Measurements from ENCODE around the gene RTN4R. TPM values are rescaled to one million over a fixed set of nuclear protein-coding genes. Genes with fewer than 3 reads are reported as not detected.

Gene RTN4R
- total RNA-seq, 1 experiment from 2014 or later: 19.0 TPM

DNA sequence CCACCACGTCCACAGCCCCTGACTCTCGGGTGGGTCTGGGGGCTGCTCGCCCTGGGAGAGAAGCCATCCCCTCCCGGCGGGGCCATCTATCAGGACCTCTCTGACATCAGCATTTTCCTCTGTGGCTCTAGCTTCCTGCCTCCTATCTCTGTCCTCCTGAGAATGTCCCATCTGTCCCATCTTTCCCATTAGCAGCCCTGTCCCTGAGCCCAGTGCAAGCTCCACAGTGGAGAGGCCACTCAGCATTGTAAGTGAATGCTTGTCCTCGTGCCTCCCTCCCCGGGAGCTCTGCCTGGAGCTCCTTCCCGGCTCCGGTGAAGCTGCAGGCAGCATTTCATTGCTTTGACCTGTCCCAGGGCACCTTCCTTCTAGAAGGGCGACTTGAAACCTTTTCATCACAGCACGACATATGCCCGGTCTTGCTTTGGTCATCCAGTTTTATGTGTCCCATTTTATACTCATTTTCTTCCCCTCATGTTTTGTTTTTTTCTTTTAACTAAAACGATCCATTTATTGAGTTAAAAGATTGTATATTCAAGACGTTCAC lies 49.7 kb downstream of the RTN4R start:
- POLR2A ChIA-PET: no interaction called here
- TF ChIP-seq RAD21 (IDR thresholded peaks at IDR 0.05; ENCODE audit: low read depth) (no peak), JUND (IDR thresholded peaks at IDR 0.05) (no peak)
- TF ChIP-seq, protein P1, sequence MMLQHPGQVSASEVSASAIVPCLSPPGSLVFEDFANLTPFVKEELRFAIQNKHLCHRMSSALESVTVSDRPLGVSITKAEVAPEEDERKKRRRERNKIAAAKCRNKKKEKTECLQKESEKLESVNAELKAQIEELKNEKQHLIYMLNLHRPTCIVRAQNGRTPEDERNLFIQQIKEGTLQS (IDR thresholded peaks at IDR 0.05): no peak
- intact Hi-C loops (cut with micrococcal nuclease): no loop called here
- H3K27me3 ChIP-seq (ENCODE audit: insufficient read depth, low read length): no peaks in the 10 kb centered on the region
- ATAC-seq: no peak
- CTCF ChIA-PET: no interaction called here
- H3K9ac ChIP-seq (ENCODE audit: low read length): no peak overlapping the region
- no peak for DNase-seq (ENCODE audit: low read depth, low spot score)
- no peaks in the 10 kb centered on the region for H3K4me1 ChIP-seq (ENCODE audit: control insufficient read depth in 1 of 2, insufficient read depth in 2 of 2, low read length in 2 of 2)
- RAD21 ChIA-PET (ENCODE audit: low non-redundant PET in 1 of 2, low total read pairs in 2 of 2, uncharacterized antibody in 2 of 2, unreplicated experiment in 2 of 2): no interaction called here
- peaks cover 0 to 5% of the 10 kb centered on the region in 2 experiments; a peak in 1 of 4 replicates for H3K9me3 ChIP-seq (ENCODE audit: control insufficient read depth in 1 of 2, insufficient read depth in 1 of 2, low read depth in 1 of 2, low read length in 2 of 2)
- H3K4me3 ChIP-seq (replicated peaks in 1 of 2; ENCODE audit: low read depth in 1 of 2, low read length in 2 of 2): no peak overlapping the region
- H3K36me3 ChIP-seq (ENCODE audit: control insufficient read depth in 1 of 2, insufficient read depth in 2 of 2, low read length in 2 of 2): no peaks in the 10 kb centered on the region
- H2AFZ ChIP-seq (ENCODE audit: low read depth, low read length, poor library complexity, severe bottlenecking): no peak overlapping the region
- no TSS peak for BruUV-seq (replicated peaks)
- H4K20me1 ChIP-seq (ENCODE audit: insufficient read depth): no peaks in the 10 kb centered on the region
- no peaks in the 10 kb centered on the region for H3K9me2 ChIP-seq (ENCODE audit: insufficient read depth)
- no peaks in the 10 kb centered on the region for H3K79me2 ChIP-seq (ENCODE audit: insufficient read depth, low read length)
- no peak overlapping the region for H3K4me2 ChIP-seq (ENCODE audit: low read length)
- no peak overlapping the region for H3K27ac ChIP-seq (ENCODE audit: low read depth, low read length)

DNA sequence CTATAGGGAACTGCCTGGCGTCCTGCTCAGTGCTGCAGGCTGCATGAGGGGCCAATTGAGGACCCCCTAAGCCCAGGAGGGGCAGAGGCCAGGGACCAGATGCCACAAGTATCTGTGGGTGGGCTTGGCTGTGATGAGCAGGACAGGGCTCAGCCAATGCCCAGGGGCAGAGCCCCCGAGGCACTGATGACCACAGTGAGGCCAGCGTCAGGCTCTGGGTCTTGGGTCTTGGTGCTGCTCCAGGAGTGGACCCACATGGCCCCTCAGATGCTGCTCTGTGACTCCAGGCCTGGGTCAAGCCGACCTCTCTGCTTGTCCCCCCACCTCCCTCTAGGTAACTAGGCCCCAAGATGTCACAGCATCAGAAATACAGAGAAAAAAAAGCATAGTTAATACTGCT lies 50.6 kb downstream of the RTN4R start:
- ChIA-PET CTCF (no interaction called here), RAD21 (ENCODE audit: low non-redundant PET in 1 of 2, low total read pairs in 2 of 2, uncharacterized antibody in 2 of 2, unreplicated experiment in 2 of 2) (no interaction called here), POLR2A (no interaction called here)
- no peaks in the 10 kb centered on the region for H3K27me3 ChIP-seq (ENCODE audit: insufficient read depth, low read length)
- BruUV-seq (replicated peaks): no TSS peak
- DNase-seq (ENCODE audit: low read depth, low spot score): no peak
- H3K9ac ChIP-seq (ENCODE audit: low read length): no peak overlapping the region
- H3K27ac ChIP-seq (ENCODE audit: low read depth, low read length): no peak overlapping the region
- no peaks in the 10 kb centered on the region for H3K79me2 ChIP-seq (ENCODE audit: insufficient read depth, low read length)
- H3K4me1 ChIP-seq (ENCODE audit: control insufficient read depth in 1 of 2, insufficient read depth in 2 of 2, low read length in 2 of 2): peaks cover 2 to 4% of the 10 kb centered on the region in 2 experiments; a peak in 3 of 4 replicates
- no peak overlapping the region for H3K4me2 ChIP-seq (ENCODE audit: low read length)
- no peak overlapping the region for H3K4me3 ChIP-seq (replicated peaks in 1 of 2; ENCODE audit: low read depth in 1 of 2, low read length in 2 of 2)
- ATAC-seq: no peak
- H3K9me3 ChIP-seq (ENCODE audit: control insufficient read depth in 1 of 2, insufficient read depth in 1 of 2, low read depth in 1 of 2, low read length in 2 of 2): peaks cover 0 to 5% of the 10 kb centered on the region in 2 experiments; a peak in 1 of 4 replicates
- no peaks in the 10 kb centered on the region for H3K36me3 ChIP-seq (ENCODE audit: control insufficient read depth in 1 of 2, insufficient read depth in 2 of 2, low read length in 2 of 2)
- H2AFZ ChIP-seq (ENCODE audit: low read depth, low read length, poor library complexity, severe bottlenecking): no peak overlapping the region
- no peaks in the 10 kb centered on the region for H3K9me2 ChIP-seq (ENCODE audit: insufficient read depth)
- intact Hi-C loops (cut with micrococcal nuclease): no loop called here
- H4K20me1 ChIP-seq (ENCODE audit: insufficient read depth): no peaks in the 10 kb centered on the region
- TF ChIP-seq CBX3 (IDR thresholded peaks at IDR 0.05; ENCODE audit: low read depth) (no peak), RAD21 (IDR thresholded peaks at IDR 0.05; ENCODE audit: low read depth) (no peak), POLR2A (IDR thresholded peaks at IDR 0.05; ENCODE audit: borderline replicate concordance, extremely low read depth, insufficient read depth, insufficient read length) (no peak), EGR1 (IDR thresholded peaks at IDR 0.05; ENCODE audit: low read depth) (no peak), POLR2AphosphoS5 (IDR thresholded peaks at IDR 0.05; ENCODE audit: low read depth, low read length) (no peak), TCF7L2 (IDR thresholded peaks at IDR 0.05; ENCODE audit: borderline replicate concordance, extremely low read depth, insufficient read depth, insufficient read length) (no peak), ZNF274 (IDR thresholded peaks at IDR 0.05; ENCODE audit: low read depth, low read length) (no peak), YY1 (IDR thresholded peaks at IDR 0.05; ENCODE audit: extremely low read depth, insufficient replicate concordance, low read depth, low read length) (no peak)
- TF ChIP-seq, protein P2, sequence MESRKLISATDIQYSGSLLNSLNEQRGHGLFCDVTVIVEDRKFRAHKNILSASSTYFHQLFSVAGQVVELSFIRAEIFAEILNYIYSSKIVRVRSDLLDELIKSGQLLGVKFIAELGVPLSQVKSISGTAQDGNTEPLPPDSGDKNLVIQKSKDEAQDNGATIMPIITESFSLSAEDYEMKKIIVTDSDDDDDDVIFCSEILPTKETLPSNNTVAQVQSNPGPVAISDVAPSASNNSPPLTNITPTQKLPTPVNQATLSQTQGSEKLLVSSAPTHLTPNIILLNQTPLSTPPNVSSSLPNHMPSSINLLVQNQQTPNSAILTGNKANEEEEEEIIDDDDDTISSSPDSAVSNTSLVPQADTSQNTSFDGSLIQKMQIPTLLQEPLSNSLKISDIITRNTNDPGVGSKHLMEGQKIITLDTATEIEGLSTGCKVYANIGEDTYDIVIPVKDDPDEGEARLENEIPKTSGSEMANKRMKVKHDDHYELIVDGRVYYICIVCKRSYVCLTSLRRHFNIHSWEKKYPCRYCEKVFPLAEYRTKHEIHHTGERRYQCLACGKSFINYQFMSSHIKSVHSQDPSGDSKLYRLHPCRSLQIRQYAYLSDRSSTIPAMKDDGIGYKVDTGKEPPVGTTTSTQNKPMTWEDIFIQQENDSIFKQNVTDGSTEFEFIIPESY (IDR thresholded peaks at IDR 0.05; ENCODE audit: extremely low read depth, insufficient replicate concordance, low read length): no peak
- TF ChIP-seq, protein P3, sequence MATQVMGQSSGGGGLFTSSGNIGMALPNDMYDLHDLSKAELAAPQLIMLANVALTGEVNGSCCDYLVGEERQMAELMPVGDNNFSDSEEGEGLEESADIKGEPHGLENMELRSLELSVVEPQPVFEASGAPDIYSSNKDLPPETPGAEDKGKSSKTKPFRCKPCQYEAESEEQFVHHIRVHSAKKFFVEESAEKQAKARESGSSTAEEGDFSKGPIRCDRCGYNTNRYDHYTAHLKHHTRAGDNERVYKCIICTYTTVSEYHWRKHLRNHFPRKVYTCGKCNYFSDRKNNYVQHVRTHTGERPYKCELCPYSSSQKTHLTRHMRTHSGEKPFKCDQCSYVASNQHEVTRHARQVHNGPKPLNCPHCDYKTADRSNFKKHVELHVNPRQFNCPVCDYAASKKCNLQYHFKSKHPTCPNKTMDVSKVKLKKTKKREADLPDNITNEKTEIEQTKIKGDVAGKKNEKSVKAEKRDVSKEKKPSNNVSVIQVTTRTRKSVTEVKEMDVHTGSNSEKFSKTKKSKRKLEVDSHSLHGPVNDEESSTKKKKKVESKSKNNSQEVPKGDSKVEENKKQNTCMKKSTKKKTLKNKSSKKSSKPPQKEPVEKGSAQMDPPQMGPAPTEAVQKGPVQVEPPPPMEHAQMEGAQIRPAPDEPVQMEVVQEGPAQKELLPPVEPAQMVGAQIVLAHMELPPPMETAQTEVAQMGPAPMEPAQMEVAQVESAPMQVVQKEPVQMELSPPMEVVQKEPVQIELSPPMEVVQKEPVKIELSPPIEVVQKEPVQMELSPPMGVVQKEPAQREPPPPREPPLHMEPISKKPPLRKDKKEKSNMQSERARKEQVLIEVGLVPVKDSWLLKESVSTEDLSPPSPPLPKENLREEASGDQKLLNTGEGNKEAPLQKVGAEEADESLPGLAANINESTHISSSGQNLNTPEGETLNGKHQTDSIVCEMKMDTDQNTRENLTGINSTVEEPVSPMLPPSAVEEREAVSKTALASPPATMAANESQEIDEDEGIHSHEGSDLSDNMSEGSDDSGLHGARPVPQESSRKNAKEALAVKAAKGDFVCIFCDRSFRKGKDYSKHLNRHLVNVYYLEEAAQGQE (IDR thresholded peaks at IDR 0.05; ENCODE audit: low read depth): no peak

Data from HCT116 (cell line).